Activated CD4-positive, alpha-beta T cell treated with anti-CD3 and anti-CD28 coated beads for 36 hours (primary cell): Measurements from ENCODE around the gene CD28. TPM values are rescaled to one million over a fixed set of nuclear protein-coding genes. Genes with fewer than 3 reads are reported as not detected.
A peak's percentile ranks its signal among the peaks of the same experiment; 100 is the strongest.

ENCODE experiments used
- ATAC-seq: fragments of 200-7000 bp; cut with Tn5 transposase; one replicate; pipeline ENCODE4 v1.10.0; 2021; ENCODE audit warnings: mild to moderate bottlenecking, moderate library complexity
- CTCF ChIA-PET: fragments of 350-600 bp; sonication (Branson Sonifier 250); formaldehyde crosslinking; loops from one replicate; lab custom pipeline; 2021; ENCODE audit warnings: antibody characterized with exemption; lab: Charles Lee
- POLR2A ChIA-PET: fragments of 350-600 bp; sonication (Branson Sonifier 250); formaldehyde crosslinking; loops from one replicate; lab custom pipeline; 2021; ENCODE audit warnings: antibody characterized with exemption, inconsistent platforms; lab: Charles Lee
- DNase-seq: peaks from one replicate; pipeline ENCODE4 v3.0.0-alpha.2; 2020
- H3K27ac Mint-ChIP-seq: one replicate; pipeline ENCODE4 v1.8.0; 2021; ENCODE audit warnings: mixed read lengths
- H3K27me3 Mint-ChIP-seq: one replicate; pipeline ENCODE4 v1.8.0; 2021; ENCODE audit warnings: mixed read lengths
- H3K36me3 Mint-ChIP-seq: one replicate; pipeline ENCODE4 v1.8.0; 2021; ENCODE audit warnings: low read depth, mixed read lengths
- H3K4me1 Mint-ChIP-seq: one replicate; pipeline ENCODE4 v1.8.0; 2021; ENCODE audit warnings: mixed read lengths
- H3K4me3 Mint-ChIP-seq: one replicate; pipeline ENCODE4 v1.8.0; 2021; ENCODE audit warnings: mild to moderate bottlenecking, moderate library complexity, mixed read lengths
- H3K9me3 Mint-ChIP-seq: one replicate; pipeline ENCODE4 v1.8.0; 2021; ENCODE audit warnings: low read depth, mixed read lengths
- intact Hi-C, 2 experiments: fragments of 100-400 bp; cut with DNase I in 1 of 2; cut with micrococcal nuclease in 1 of 2; formaldehyde crosslinking; loops; one replicate each; pipeline versions ENCODE4 v1.14.2 to v1.15.1; 2022 to 2024; cut with DNase I, micrococcal nuclease
- total RNA-seq, 2 experiments: library from RNA; stranded (reverse); gene quantifications; one replicate each; pipeline ENCODE4 v1.2.3, GENCODE V29; 2021

Gene CD28
- total RNA-seq, 2 experiments from 2014 or later, result 175 TPM

DNA sequence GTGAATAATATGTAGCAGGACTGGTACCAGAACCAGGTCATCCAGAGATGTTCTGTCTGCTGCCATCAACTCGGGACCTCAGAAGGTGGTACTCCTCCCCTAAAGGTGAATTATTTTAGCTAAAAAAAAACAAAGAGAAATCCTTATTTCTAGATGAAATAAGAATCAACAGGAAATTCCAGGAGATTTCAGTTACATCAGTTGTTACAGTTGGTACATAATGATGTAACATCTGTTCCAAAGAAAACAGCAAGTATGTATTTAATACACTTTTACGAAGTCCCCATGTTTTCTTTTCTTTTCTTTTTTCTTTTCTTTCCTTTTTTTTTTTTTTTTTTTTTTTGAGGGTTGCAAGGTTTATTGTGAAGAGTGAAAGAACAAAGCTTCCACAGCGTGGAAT is 33.6 kb upstream of the CD28 start:
- Mint-ChIP-seq H3K36me3 (peaks cover 4% of the 10 kb centered on the region), H3K27ac (no peak overlapping the region), H3K4me1 (peaks cover 25% of the 10 kb centered on the region), H3K4me3 (no peak overlapping the region), H3K9me3 (peaks cover 10% of the 10 kb centered on the region), H3K27me3 (no peaks in the 10 kb centered on the region)
- ATAC-seq (no peak), DNase-seq (no peak)
- ChIA-PET POLR2A (no interaction called here), CTCF (no interaction called here)
- intact Hi-C loops, result no loop called here

DNA sequence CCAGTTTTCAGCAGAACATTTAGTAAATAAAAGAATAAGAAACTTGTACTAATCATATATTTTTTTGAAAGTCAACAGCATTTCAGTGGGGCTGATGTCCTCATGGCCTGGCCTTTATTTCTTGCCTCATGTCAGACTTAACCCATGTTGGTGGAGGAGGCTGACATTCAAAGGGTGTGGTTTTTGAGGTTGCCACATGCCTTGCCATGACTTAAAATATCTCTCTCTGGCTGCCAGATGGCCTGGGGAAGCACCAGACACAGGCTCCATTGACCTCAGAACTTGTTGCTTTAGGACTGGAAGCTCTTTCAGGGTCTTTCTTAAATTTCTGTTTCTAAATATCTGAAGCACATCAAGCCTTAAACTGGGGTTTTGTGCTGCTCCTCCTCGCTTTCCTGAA is 32.5 kb upstream of the CD28 start:
- H3K27me3 Mint-ChIP-seq, result no peaks in the 10 kb centered on the region
- intact Hi-C loops, result no loop called here
- peaks cover 11% of the 10 kb centered on the region for H3K9me3 Mint-ChIP-seq
- peaks cover 4% of the 10 kb centered on the region for H3K36me3 Mint-ChIP-seq
- ChIA-PET CTCF (no interaction called here), POLR2A (no interaction called here)
- ATAC-seq (peak; percentile 86), DNase-seq (peak; percentile 75)
- peak overlapping the region; percentile 66 for H3K27ac Mint-ChIP-seq
- no peak overlapping the region for H3K4me3 Mint-ChIP-seq
- H3K4me1 Mint-ChIP-seq, result peaks cover 27% of the 10 kb centered on the region

DNA sequence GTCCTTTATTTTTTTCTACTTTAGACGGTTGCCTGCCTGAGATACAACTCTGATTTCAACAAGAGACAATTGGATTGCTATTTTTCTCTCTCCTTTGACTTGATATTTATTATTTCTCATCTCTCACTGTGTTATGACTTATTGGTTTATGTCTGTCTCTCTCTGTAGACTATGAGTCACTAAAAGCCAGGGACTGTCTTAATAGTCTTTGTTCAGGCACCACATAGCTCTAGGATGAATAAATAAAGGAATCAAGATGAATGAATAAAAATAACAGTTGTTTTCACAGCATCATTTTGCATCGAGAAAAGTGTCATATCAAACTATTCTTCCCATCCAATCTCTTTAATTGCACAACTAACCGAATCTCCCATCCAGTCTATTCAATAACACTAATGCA is 31.4 kb upstream of the CD28 start:
- peak; percentile 48 for ATAC-seq
- CTCF ChIA-PET, result no interaction called here
- intact Hi-C loops, result no loop called here
- peaks cover 28% of the 10 kb centered on the region for H3K4me1 Mint-ChIP-seq
- peaks cover 8% of the 10 kb centered on the region for H3K9me3 Mint-ChIP-seq
- H3K27me3 Mint-ChIP-seq, result no peaks in the 10 kb centered on the region
- H3K4me3 Mint-ChIP-seq, result no peak overlapping the region
- POLR2A ChIA-PET, result no interaction called here
- peaks cover 4% of the 10 kb centered on the region for H3K36me3 Mint-ChIP-seq
- no peak for DNase-seq
- H3K27ac Mint-ChIP-seq, result no peak overlapping the region

DNA sequence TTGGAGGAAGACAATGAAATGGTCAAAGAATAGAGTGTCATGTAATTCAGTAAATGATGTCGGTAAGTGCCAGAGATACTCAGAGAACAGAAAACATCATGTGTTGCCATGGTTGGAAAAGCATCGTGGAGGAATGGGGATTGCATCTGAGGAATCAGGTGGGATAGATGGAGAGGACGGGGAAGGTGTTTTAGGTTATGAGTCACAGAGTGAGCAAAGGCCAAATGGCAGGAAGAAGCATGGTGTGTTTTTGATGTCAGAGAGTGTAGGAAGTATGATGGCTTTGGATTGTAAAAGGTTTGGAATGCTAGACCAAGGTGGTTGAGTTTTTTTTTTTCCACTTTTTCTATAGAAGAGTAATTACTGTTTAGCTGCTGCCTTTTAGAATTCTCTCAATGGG is 27.5 kb upstream of the CD28 start:
- H3K9me3 Mint-ChIP-seq, result peaks cover 4% of the 10 kb centered on the region
- intact Hi-C loops, result no loop called here
- no peak for ATAC-seq
- H3K4me3 Mint-ChIP-seq, result no peak overlapping the region
- H3K4me1 Mint-ChIP-seq, result peaks cover 46% of the 10 kb centered on the region
- no peaks in the 10 kb centered on the region for H3K27me3 Mint-ChIP-seq
- POLR2A ChIA-PET, result no interaction called here
- DNase-seq, result no peak
- H3K36me3 Mint-ChIP-seq, result no peaks in the 10 kb centered on the region
- H3K27ac Mint-ChIP-seq, result no peak overlapping the region
- CTCF ChIA-PET, result interaction anchor here (1.7 kb wide), 1 partner anchor 136 kb away, joined by 4 read pairs; no protein-coding TSS in a partner anchor

DNA sequence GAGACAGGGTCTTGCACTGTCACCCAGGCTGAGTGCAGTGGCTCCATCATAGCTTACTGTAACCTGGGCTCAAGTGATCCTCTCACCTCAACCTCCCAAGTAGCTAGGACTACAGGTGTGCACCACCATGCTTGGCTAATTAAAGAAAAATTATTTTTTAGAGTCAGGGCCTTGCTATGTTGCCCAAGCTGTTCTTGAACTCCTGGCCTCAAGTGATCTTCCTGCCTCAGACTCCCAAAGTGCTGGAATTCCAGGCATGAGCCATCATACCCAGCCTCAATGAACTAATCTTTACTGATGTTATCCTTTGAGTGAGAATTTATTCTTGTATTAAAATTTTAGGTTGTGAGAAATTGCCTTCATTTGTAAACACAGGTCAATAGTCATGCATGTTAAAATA is 27.0 kb upstream of the CD28 start:
- H3K36me3 Mint-ChIP-seq, result no peaks in the 10 kb centered on the region
- H3K9me3 Mint-ChIP-seq, result peaks cover 4% of the 10 kb centered on the region
- ChIA-PET CTCF (interaction anchor here (0.9 to 1.7 kb wide), 2 partner anchors 136 to 179 kb away, joined by 4 read pairs; no protein-coding TSS in a partner anchor), POLR2A (no interaction called here)
- H3K27me3 Mint-ChIP-seq, result no peaks in the 10 kb centered on the region
- H3K27ac Mint-ChIP-seq, result no peak overlapping the region
- DNase-seq, result no peak
- H3K4me1 Mint-ChIP-seq, result peaks cover 46% of the 10 kb centered on the region
- intact Hi-C loops, result no loop called here
- ATAC-seq, result no peak
- H3K4me3 Mint-ChIP-seq, result no peak overlapping the region

DNA sequence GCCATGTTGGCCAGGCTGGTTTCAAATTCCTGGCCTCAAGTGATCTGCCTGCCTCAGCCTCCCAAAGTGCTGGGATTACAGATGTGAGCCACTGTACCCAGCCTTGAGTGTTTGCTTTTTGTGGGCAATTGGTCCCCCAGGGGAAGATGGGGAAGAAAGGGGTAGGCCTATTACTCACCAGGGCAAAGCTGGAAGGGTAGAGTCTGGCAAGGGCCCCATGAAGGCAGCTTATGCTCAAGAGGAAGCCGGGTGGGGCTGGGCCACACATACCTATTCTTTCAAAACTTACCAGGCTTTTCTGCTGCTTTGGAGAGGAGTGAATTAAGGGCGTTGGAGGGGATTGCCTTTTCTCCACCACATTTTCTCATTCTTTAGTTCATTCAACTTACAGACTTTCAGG is 24.5 kb upstream of the CD28 start:
- ATAC-seq (no peak), DNase-seq (peak; percentile 32)
- ChIA-PET CTCF (interaction anchor here (1.0 to 1.2 kb wide), 2 partner anchors 26 to 133 kb away, joined by 3 read pairs; no protein-coding TSS in a partner anchor), POLR2A (no interaction called here)
- Mint-ChIP-seq H3K36me3 (no peaks in the 10 kb centered on the region), H3K27me3 (no peaks in the 10 kb centered on the region), H3K9me3 (peaks cover 4% of the 10 kb centered on the region), H3K4me3 (no peak overlapping the region), H3K4me1 (peaks cover 38% of the 10 kb centered on the region), H3K27ac (peak overlapping the region; percentile 16)
- intact Hi-C loops, result no loop called here

DNA sequence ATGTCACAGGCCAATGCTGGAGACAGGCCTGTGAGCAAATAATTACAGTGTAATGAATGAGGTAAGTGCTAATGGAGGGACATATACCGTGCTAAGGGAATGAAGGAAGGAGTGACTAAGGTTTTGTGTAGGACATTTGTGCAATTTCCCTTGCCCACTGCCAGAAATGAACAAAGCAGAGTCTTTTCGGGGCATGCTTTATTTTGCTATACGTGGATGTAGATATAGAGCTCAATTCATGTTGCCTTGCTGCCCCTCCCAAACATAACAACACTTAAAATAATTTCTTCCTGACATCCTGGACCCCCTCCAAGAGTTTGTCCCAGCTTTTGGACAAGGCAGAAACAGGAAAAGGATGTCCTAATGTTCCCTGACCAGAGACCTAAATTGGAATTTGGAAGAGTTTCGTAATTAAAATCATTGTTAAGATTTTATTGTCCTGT is 23.7 kb upstream of the CD28 start:
- intact Hi-C loops, result no loop called here
- ATAC-seq, result no peak
- H3K4me3 Mint-ChIP-seq, result no peak overlapping the region

DNA sequence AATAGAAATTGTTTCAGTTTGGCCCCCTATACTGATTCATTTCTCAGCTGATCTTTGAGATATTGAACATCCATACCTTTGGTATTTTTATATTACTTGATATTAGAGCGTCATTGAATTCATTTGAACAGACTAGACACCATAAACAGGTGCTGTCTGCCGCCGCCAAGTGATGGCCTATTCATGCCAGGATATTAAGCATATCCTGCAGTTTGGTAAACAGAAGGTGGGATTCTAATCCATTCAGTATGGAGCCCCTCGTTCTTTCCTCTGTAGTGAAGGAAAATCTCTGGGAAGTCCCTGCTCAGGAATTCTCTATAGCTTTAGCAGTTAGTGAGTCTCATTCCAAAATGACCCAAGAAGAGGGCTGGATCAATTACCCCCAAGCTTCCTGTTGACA is 23.0 kb upstream of the CD28 start:
- Mint-ChIP-seq H3K36me3 (no peaks in the 10 kb centered on the region), H3K9me3 (peaks cover 2% of the 10 kb centered on the region), H3K4me3 (no peak overlapping the region), H3K27me3 (no peaks in the 10 kb centered on the region), H3K27ac (no peak overlapping the region), H3K4me1 (peaks cover 38% of the 10 kb centered on the region)
- POLR2A ChIA-PET, result no interaction called here
- intact Hi-C loops, result no loop called here
- no peak for DNase-seq
- CTCF ChIA-PET, result interaction anchor here (0.7 to 1.1 kb wide), 3 partner anchors 10 to 131 kb away, joined by 3 to 4 read pairs (median 4); no protein-coding TSS in a partner anchor
- ATAC-seq, result no peak

More for the DNA sequence above, 23.7 kb upstream of the CD28 start:
- ChIA-PET CTCF (interaction anchor here (0.9 to 1.2 kb wide), 5 partner anchors 9 to 132 kb away, joined by 3 read pairs; no protein-coding TSS in a partner anchor), POLR2A (no interaction called here)
- Mint-ChIP-seq H3K27me3 (no peaks in the 10 kb centered on the region), H3K9me3 (peaks cover 2% of the 10 kb centered on the region), H3K27ac (no peak overlapping the region), H3K4me1 (peaks cover 38% of the 10 kb centered on the region), H3K36me3 (no peaks in the 10 kb centered on the region)
- DNase-seq, result no peak

DNA sequence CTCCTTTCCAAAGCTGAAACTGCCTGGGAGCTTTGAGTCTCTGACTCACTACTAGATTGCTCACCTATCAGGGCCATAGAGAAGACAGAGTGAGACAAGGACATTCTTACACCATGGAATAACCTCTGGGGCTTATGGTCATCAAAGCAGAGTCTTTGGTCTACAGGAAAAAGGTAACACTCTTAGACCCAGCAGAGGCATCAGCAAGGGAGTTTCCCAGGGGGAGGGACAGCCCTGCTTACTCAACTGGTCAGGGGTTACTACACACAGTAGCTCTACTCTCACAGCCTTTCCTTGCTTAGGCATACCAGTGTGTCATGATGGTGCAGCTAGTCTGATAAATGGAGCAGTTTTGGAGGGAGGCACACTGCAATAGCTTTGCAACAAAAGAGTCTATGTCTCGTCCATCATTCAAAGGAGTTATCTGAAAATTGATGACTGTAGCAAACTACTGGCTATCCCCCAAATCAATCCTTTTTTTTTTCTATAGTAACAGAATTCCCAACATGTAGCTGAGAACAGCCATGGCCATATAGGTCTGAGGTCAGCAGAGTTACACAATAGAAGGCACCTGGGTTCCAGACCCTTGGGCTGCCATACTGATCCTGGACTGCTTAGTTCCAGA is 22.4 kb upstream of the CD28 start:
- Mint-ChIP-seq H3K27me3 (no peaks in the 10 kb centered on the region), H3K36me3 (no peaks in the 10 kb centered on the region), H3K4me1 (peaks cover 34% of the 10 kb centered on the region), H3K9me3 (no peaks in the 10 kb centered on the region), H3K4me3 (no peak overlapping the region), H3K27ac (no peak overlapping the region)
- CTCF ChIA-PET, result interaction anchor here (0.7 to 1.1 kb wide), 3 partner anchors 10 to 131 kb away, joined by 3 to 4 read pairs (median 4); no protein-coding TSS in a partner anchor
- intact Hi-C loops, result no loop called here
- peak; percentile 99 for ATAC-seq
- POLR2A ChIA-PET, result no interaction called here
- peak; percentile 66 for DNase-seq

DNA sequence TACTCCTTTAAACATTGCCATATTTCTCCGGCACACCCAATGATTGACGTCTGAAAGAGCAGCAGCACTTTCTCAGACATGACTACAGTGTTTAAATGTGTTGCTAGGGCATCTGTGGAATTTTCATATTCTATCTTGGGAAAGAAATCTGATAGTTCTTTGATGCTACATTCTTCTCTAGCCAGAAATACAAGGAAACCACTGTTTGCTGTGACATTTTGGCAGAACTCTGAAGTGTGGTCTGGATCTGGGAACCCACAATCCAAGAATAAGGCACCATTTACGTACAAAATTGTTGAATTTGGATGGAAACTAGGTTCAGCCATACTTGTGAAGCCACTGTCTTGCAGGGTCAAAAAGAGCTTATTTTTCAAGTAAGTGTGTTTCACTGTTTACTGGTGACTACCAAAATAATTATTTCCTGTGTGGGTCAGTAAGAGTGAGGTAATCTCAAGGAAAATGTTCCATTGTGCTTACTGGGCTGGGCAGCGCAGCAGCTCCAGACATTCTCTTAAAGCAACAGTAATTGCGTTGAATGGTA is 21.3 kb upstream of the CD28 start:
- ChIA-PET POLR2A (no interaction called here), CTCF (no interaction called here)
- Mint-ChIP-seq H3K4me3 (no peak overlapping the region), H3K27me3 (no peaks in the 10 kb centered on the region), H3K27ac (no peak overlapping the region), H3K4me1 (peaks cover 36% of the 10 kb centered on the region), H3K9me3 (no peaks in the 10 kb centered on the region), H3K36me3 (no peaks in the 10 kb centered on the region)
- intact Hi-C loops, result no loop called here
- ATAC-seq, result no peak
- no peak for DNase-seq

DNA sequence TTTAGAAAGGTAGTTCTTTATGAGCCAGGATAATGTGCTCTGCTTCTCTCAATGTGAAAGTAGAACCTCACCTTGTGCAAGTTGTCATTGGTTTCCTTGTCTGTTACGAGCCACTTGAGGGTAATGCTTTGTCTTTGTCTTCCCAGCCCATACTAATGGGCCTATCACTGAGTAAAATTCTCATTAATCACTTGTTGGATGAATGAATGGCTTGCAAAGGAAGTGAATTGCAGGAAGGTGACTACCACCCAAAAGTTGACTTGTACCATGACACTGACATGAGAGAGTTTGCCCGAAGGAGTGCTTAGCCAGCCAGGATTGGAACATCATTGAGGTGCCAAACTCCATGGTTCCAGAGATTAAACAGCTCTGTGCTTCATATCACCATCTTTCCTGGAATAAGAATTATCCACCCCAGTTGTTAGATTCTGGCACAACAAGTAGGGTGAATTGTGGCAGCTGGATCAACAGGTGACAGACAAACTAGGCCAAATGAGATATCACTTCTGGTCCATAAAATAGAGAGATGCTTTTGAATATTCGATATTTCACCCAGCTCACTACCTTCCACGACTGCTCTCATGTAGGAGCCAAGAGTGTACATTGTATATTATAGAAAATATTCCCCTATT is 20.5 kb upstream of the CD28 start:
- peaks cover 33% of the 10 kb centered on the region for H3K4me1 Mint-ChIP-seq
- ChIA-PET CTCF (interaction anchor here (1.1 kb wide), 1 partner anchor 20 kb away, joined by 4 read pairs; no protein-coding TSS in a partner anchor), POLR2A (no interaction called here)
- no peaks in the 10 kb centered on the region for H3K27me3 Mint-ChIP-seq
- DNase-seq, result no peak
- no peak for ATAC-seq
- intact Hi-C loops, result no loop called here
- no peaks in the 10 kb centered on the region for H3K36me3 Mint-ChIP-seq
- no peaks in the 10 kb centered on the region for H3K9me3 Mint-ChIP-seq
- no peak overlapping the region for H3K27ac Mint-ChIP-seq
- no peak overlapping the region for H3K4me3 Mint-ChIP-seq
